Measurements from ENCODE around the gene GRB10.

DNA sequence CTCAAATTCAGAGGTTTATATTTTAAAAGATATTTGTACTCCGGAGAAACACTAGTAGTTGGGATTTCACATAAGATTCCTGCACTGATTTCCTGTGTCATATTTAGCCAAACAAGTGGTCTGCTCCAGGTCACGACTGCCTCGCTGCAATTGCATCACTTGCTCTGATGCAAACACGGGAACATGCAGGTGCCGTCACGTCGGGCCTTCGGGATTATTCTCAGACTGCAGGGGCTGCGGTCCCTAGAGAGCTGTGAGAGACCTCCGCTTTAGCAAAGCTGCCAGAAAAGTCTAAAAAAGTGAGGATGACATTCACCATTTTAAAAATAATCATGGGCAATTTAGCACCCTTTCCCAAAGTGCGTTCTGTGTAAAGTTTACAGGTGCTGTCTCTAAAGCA is 124.0 kb downstream of the GRB10 start:
- no peak for TF ChIP-seq EZH2 (IDR thresholded peaks at IDR 0.05; ENCODE audit: low read depth)
- TF ChIP-seq, protein P1, sequence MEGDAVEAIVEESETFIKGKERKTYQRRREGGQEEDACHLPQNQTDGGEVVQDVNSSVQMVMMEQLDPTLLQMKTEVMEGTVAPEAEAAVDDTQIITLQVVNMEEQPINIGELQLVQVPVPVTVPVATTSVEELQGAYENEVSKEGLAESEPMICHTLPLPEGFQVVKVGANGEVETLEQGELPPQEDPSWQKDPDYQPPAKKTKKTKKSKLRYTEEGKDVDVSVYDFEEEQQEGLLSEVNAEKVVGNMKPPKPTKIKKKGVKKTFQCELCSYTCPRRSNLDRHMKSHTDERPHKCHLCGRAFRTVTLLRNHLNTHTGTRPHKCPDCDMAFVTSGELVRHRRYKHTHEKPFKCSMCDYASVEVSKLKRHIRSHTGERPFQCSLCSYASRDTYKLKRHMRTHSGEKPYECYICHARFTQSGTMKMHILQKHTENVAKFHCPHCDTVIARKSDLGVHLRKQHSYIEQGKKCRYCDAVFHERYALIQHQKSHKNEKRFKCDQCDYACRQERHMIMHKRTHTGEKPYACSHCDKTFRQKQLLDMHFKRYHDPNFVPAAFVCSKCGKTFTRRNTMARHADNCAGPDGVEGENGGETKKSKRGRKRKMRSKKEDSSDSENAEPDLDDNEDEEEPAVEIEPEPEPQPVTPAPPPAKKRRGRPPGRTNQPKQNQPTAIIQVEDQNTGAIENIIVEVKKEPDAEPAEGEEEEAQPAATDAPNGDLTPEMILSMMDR (conservative IDR thresholded peaks at IDR 0.05): no peak
